ENCODE measurements around the gene RCE1. TPM values are rescaled to one million over a fixed set of nuclear protein-coding genes. Genes with fewer than 3 reads are reported as not detected.
"Not testable (repeated sequence)": the region's sequence is repeated elsewhere in the genome, so short reads cannot be mapped to it uniquely, and the experiment has no call there.

RCE1 gene
- total RNA-seq, 2 donors from 2014 or later, result 34.5 to 37.5 TPM

GRCh38 chr11:66820901-66821300 lies 22.3 kb upstream of the RCE1 start:
- H3K9ac ChIP-seq (ENCODE audit: extremely low read depth, low read length, poor library complexity, severe bottlenecking), result no peak overlapping the region
- H3K4me1 ChIP-seq (ENCODE audit: control insufficient read depth, insufficient read depth, low read length), result peaks cover 11% of the 10 kb centered on the region
- Mint-ChIP-seq H3K4me1 (peaks cover 24% of the 10 kb centered on the region), H3K9me3 (no peaks in the 10 kb centered on the region), H3K27ac (no peak overlapping the region), H3K36me3 (ENCODE audit: low read depth) (peaks cover 11% of the 10 kb centered on the region), H3K27me3 (ENCODE audit: insufficient read depth) (no peaks in the 10 kb centered on the region), H3K4me3 (no peak overlapping the region)
- H3K36me3 ChIP-seq (ENCODE audit: control insufficient read depth, insufficient read depth, low read length), result peaks cover 10% of the 10 kb centered on the region
- 95 to 100% methylated on average over 3 of the region's 3 CpGs for WGBS, 2 experiments (ENCODE audit: insufficient coverage in 1 of 2, insufficient read length in 1 of 2)
- no peak overlapping the region for H3K27ac ChIP-seq (ENCODE audit: low read depth, low read length)
- no peaks in the 10 kb centered on the region for H3K27me3 ChIP-seq (ENCODE audit: control insufficient read depth, insufficient read depth, low read length, poor library complexity, severe bottlenecking)
- no peak overlapping the region for H3K4me3 ChIP-seq (ENCODE audit: low read length)
- TF ChIP-seq, protein P1, sequence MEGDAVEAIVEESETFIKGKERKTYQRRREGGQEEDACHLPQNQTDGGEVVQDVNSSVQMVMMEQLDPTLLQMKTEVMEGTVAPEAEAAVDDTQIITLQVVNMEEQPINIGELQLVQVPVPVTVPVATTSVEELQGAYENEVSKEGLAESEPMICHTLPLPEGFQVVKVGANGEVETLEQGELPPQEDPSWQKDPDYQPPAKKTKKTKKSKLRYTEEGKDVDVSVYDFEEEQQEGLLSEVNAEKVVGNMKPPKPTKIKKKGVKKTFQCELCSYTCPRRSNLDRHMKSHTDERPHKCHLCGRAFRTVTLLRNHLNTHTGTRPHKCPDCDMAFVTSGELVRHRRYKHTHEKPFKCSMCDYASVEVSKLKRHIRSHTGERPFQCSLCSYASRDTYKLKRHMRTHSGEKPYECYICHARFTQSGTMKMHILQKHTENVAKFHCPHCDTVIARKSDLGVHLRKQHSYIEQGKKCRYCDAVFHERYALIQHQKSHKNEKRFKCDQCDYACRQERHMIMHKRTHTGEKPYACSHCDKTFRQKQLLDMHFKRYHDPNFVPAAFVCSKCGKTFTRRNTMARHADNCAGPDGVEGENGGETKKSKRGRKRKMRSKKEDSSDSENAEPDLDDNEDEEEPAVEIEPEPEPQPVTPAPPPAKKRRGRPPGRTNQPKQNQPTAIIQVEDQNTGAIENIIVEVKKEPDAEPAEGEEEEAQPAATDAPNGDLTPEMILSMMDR (conservative IDR thresholded peaks at IDR 0.05), result no peak
- no peak for DNase-seq
- H3K9me3 ChIP-seq (ENCODE audit: control insufficient read depth, low read length), result no peaks in the 10 kb centered on the region

GRCh38 chr11:66823700-66824099 lies 19.5 kb upstream of the RCE1 start:
- WGBS, 2 experiments (ENCODE audit: insufficient coverage in 1 of 2, insufficient read length in 1 of 2), result 95 to 97% methylated on average over 3 to 4 of the region's 4 CpGs
- DNase-seq, result no peak
- no peak overlapping the region for H3K27ac ChIP-seq (ENCODE audit: low read depth, low read length)
- Mint-ChIP-seq H3K27ac (no peak overlapping the region), H3K4me3 (no peak overlapping the region), H3K27me3 (ENCODE audit: insufficient read depth) (no peaks in the 10 kb centered on the region), H3K36me3 (ENCODE audit: low read depth) (peaks cover 19% of the 10 kb centered on the region), H3K4me1 (peaks cover 16% of the 10 kb centered on the region), H3K9me3 (no peaks in the 10 kb centered on the region)
- TF ChIP-seq, protein P1 (conservative IDR thresholded peaks at IDR 0.05), result no peak
- H3K27me3 ChIP-seq (ENCODE audit: control insufficient read depth, insufficient read depth, low read length, poor library complexity, severe bottlenecking), result no peaks in the 10 kb centered on the region
- H3K4me3 ChIP-seq (ENCODE audit: low read length), result no peak overlapping the region
- H3K9ac ChIP-seq (ENCODE audit: extremely low read depth, low read length, poor library complexity, severe bottlenecking), result no peak overlapping the region
- no peaks in the 10 kb centered on the region for H3K9me3 ChIP-seq (ENCODE audit: control insufficient read depth, low read length)
- H3K4me1 ChIP-seq (ENCODE audit: control insufficient read depth, insufficient read depth, low read length), result peaks cover 10% of the 10 kb centered on the region
- H3K36me3 ChIP-seq (ENCODE audit: control insufficient read depth, insufficient read depth, low read length), result peaks cover 17% of the 10 kb centered on the region

- not testable (repeated sequence) for H3K27ac Mint-ChIP-seq; DNase-seq; H3K9me3 ChIP-seq (ENCODE audit: control insufficient read depth, low read length); H3K4me3 Mint-ChIP-seq; H3K27me3 ChIP-seq (ENCODE audit: control insufficient read depth, insufficient read depth, low read length, poor library complexity, severe bottlenecking); H3K27me3 Mint-ChIP-seq (ENCODE audit: insufficient read depth); H3K4me3 ChIP-seq (ENCODE audit: low read length); H3K9me3 Mint-ChIP-seq; H3K9ac ChIP-seq (ENCODE audit: extremely low read depth, low read length, poor library complexity, severe bottlenecking); H3K27ac ChIP-seq (ENCODE audit: low read depth, low read length); H3K4me1 ChIP-seq (ENCODE audit: control insufficient read depth, insufficient read depth, low read length)
- 100% methylated on average over 2 of the region's 4 CpGs; no CpG with 5 or more reads in 1 of the 2 experiments for WGBS, 2 experiments (ENCODE audit: insufficient coverage in 1 of 2, insufficient read length in 1 of 2)
- Mint-ChIP-seq H3K36me3 (ENCODE audit: low read depth) (peaks cover 20% of the 10 kb centered on the region), H3K4me1 (peaks cover 16% of the 10 kb centered on the region)
- H3K36me3 ChIP-seq (ENCODE audit: control insufficient read depth, insufficient read depth, low read length), result peaks cover 17% of the 10 kb centered on the region
These were observed 18.7 kb upstream of the RCE1 start for GRCh38 chr11:66824573-66824972.

- H3K9me3 ChIP-seq (ENCODE audit: control insufficient read depth, low read length), result no peaks in the 10 kb centered on the region
- DNase-seq, result no peak
- no peaks in the 10 kb centered on the region for H3K27me3 ChIP-seq (ENCODE audit: control insufficient read depth, insufficient read depth, low read length, poor library complexity, severe bottlenecking)
- WGBS, 2 experiments (ENCODE audit: insufficient coverage in 1 of 2, insufficient read length in 1 of 2), result 77 to 79% methylated on average over 4 of the region's 4 CpGs
- TF ChIP-seq, protein P1 (conservative IDR thresholded peaks at IDR 0.05), result no peak
- no peaks in the 10 kb centered on the region for H3K27me3 Mint-ChIP-seq (ENCODE audit: insufficient read depth)
- H3K36me3 Mint-ChIP-seq (ENCODE audit: low read depth), result peaks cover 23% of the 10 kb centered on the region
- H3K36me3 ChIP-seq (ENCODE audit: control insufficient read depth, insufficient read depth, low read length), result peaks cover 25% of the 10 kb centered on the region
- H3K4me3 Mint-ChIP-seq, result no peak overlapping the region
- H3K9me3 Mint-ChIP-seq, result no peaks in the 10 kb centered on the region
- H3K27ac Mint-ChIP-seq, result no peak overlapping the region
- H3K27ac ChIP-seq (ENCODE audit: low read depth, low read length), result no peak overlapping the region
- H3K4me1 Mint-ChIP-seq, result peaks cover 2% of the 10 kb centered on the region
- H3K9ac ChIP-seq (ENCODE audit: extremely low read depth, low read length, poor library complexity, severe bottlenecking), result no peak overlapping the region
- H3K4me3 ChIP-seq (ENCODE audit: low read length), result no peak overlapping the region
- H3K4me1 ChIP-seq (ENCODE audit: control insufficient read depth, insufficient read depth, low read length), result no peaks in the 10 kb centered on the region
These were observed 8.7 kb upstream of the RCE1 start for GRCh38 chr11:66834539-66834845.
